Tongue (tissue), 2 donors: ENCODE data around the gene SPAG17. TPM values are rescaled to one million over a fixed set of nuclear protein-coding genes. Genes with fewer than 3 reads are reported as not detected.
A peak's percentile ranks its signal among the peaks of the same experiment; 100 is the strongest.
"Not testable (repeated sequence)": the region's sequence is repeated elsewhere in the genome, so short reads cannot be mapped to it uniquely, and the experiment has no call there.

ENCODE experiments used
- DNase-seq: peaks from one replicate; pipeline ENCODE4 v3.0.0-alpha.2; 2015
- total RNA-seq: library from RNA; depleted of rRNA; stranded (reverse); fragments of >200 nt; gene quantifications from one replicate; pipeline ENCODE4 v1.2.3, GENCODE V29; 2014

SPAG17 gene
- total RNA-seq, 1 donor from 2014 or later = 1.1 TPM

- DNase-seq = no peak
These were observed 213.3 kb downstream of the SPAG17 start for GRCh38 chr1:117971777-117972176.

- peak; percentile 5 for DNase-seq
These were observed 214.8 kb downstream of the SPAG17 start for GRCh38 chr1:117970252-117970651.

- DNase-seq = peak; percentile 77
These were observed 217.1 kb downstream of the SPAG17 start for GRCh38 chr1:117967881-117968280.

- DNase-seq = peak; percentile 65
These were observed 217.6 kb downstream of the SPAG17 start for GRCh38 chr1:117967477-117967876.

GRCh38 chr1:117964290-117965038 lies 220.6 kb downstream of the SPAG17 start:
- no peak for DNase-seq

GRCh38 chr1:117959364-117959763 lies 225.7 kb downstream of the SPAG17 start:
- DNase-seq = no peak

- no peak for DNase-seq
These were observed 232.6 kb downstream of the SPAG17 start for GRCh38 chr1:117952386-117952785.

GRCh38 chr1:117942293-117942692 lies 242.7 kb downstream of the SPAG17 start:
- no peak for DNase-seq

GRCh38 chr1:117933769-117934168 lies 251.3 kb downstream of the SPAG17 start:
- DNase-seq = no peak

- DNase-seq = no peak
These were observed 252.5 kb downstream of the SPAG17 start for GRCh38 chr1:117932576-117932975.

- DNase-seq = no peak
These were observed 254.5 kb downstream of the SPAG17 start for GRCh38 chr1:117930484-117930883.

- no peak for DNase-seq
These were observed 254.9 kb downstream of the SPAG17 start for GRCh38 chr1:117930173-117930447.

GRCh38 chr1:117929343-117930172 lies 255.5 kb downstream of the SPAG17 start, which contains the start of the genes GDAP2 and WDR3:
Gene GDAP2 (minus strand): TSS chr1:117929621. CDS start chr1:117920357, 9,264 bp downstream.
Gene WDR3 (plus strand): TSS chr1:117929739. CDS start chr1:117933320, 3,581 bp downstream.
- DNase-seq = peak; percentile 99

- peak; percentile 72 for DNase-seq
These were observed 256.1 kb downstream of the SPAG17 start for GRCh38 chr1:117928881-117929342.

GRCh38 chr1:117925981-117926380 lies 259.0 kb downstream of the SPAG17 start:
- DNase-seq = no peak

- not testable (repeated sequence) for DNase-seq
These were observed 262.3 kb downstream of the SPAG17 start for GRCh38 chr1:117922717-117923116.

- DNase-seq = no peak
These were observed 263.0 kb downstream of the SPAG17 start for GRCh38 chr1:117921991-117922390.

GRCh38 chr1:117919376-117919775 lies 265.7 kb downstream of the SPAG17 start:
- no peak for DNase-seq

- DNase-seq = no peak
These were observed 274.0 kb downstream of the SPAG17 start for GRCh38 chr1:117911051-117911450.

GRCh38 chr1:117905019-117905418 lies 280.0 kb downstream of the SPAG17 start:
- no peak for DNase-seq

GRCh38 chr1:117904485-117904884 lies 280.5 kb downstream of the SPAG17 start:
- DNase-seq = no peak
